NCI-H2196 treated with DMSO at 0.1 percent for 48 hours (cell line): ENCODE measurements around the gene ASB15.

ENCODE experiments used
- DNase-seq: peaks from one replicate; lab custom pipeline; 2025; ENCODE audit not compliant: unreplicated experiment; lab: John Stamatoyannopoulos, UW

ASB15 gene

GRCh38 chr7:123662293-123662692, 60.7 kb downstream of the ASB15 start:
- DNase-seq = no peak

DNA sequence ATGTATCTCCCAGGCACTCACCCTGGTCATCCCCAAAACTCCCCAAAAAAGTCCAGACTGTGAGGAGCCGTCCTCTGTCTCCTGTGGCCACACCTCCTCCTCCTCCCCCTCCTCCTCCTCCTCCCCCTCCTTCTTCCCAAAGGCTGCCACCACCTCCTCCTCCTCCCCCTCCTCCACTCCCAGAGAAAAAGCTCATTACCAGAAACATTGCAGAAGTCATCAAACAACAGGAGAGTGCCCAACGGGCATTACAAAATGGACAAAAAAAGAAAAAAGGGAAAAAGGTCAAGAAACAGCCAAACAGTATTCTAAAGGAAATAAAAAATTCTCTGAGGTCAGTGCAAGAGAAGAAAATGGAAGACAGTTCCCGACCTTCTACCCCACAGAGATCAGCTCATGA, 61.1 kb downstream of the ASB15 start:
- DNase-seq = no peak

GRCh38 chr7:123663200-123663599, 61.6 kb downstream of the ASB15 start:
- no peak for DNase-seq

GRCh38 chr7:123665157-123665556, 63.5 kb downstream of the ASB15 start:
- DNase-seq = no peak

DNA sequence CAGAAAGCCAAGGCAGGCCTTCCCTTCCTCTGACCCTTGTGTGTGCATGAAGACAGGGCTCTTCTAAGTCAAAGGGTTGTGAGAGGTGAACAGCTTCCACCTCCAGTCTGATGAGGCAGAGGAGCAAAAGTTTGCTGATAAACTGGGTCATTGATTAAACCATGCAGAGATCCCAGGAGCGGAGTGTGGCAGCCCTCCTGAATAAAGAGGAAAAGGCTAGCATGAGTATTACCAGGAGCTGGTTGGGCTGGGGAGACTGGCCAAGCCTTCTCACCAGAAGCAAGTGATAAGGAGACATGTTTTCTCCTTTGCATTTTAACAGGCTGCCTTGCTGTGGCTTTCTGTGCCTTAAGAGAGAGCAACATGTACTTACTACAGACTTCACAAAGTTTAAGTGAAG, 64.3 kb downstream of the ASB15 start:
- DNase-seq = no peak

GRCh38 chr7:123666492-123666891, 64.9 kb downstream of the ASB15 start:
- no peak for DNase-seq

- DNase-seq = no peak
These were observed 67.9 kb downstream of the ASB15 start for GRCh38 chr7:123669485-123669884.

DNA sequence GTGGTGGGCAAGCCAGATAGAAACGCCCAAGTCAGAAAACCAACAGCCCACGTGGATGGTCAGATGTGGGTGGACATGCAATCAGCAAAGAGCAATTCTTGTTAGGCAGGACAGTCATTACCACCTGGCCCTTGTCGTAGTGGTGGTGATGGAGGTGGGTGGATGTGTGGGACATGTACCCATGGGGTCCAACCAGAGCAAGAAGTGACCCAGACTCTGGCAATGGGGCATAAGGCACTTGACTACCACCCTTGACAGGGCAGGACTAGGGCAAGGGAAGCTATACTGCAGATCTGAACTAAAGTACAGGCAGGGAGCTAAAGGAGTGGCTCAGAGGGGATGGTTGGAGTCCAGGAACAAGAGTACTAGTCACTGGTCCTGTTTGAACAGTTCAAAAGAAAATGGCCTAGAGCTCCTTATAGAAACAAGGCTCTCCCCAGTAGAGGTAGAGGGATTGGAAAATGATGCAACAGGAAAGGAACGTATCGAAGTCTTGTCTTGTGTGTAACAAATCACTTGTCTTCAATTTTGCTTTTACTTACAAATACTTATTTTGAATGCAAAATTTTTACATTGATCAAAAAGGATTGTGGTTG, 71.6 kb downstream of the ASB15 start:
- DNase-seq = no peak

GRCh38 chr7:123673752-123674398, 72.3 kb downstream of the ASB15 start:
- DNase-seq = no peak

GRCh38 chr7:123674399-123675180, 73.0 kb downstream of the ASB15 start:
- no peak for DNase-seq

DNA sequence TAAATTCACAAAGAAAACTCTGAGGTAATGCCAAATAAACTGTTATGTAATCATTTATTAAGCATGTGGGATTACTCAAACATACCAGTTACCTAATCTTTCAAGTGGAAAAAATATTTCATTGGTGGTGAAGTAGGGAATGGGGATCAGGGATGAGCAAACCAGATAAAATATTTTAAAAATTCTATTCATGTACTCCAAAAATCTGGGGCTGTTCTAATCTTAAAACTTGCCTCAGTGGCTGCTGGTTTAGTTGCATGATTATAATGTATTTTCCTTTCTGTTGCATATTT, 73.5 kb downstream of the ASB15 start:
- DNase-seq = no peak

DNA sequence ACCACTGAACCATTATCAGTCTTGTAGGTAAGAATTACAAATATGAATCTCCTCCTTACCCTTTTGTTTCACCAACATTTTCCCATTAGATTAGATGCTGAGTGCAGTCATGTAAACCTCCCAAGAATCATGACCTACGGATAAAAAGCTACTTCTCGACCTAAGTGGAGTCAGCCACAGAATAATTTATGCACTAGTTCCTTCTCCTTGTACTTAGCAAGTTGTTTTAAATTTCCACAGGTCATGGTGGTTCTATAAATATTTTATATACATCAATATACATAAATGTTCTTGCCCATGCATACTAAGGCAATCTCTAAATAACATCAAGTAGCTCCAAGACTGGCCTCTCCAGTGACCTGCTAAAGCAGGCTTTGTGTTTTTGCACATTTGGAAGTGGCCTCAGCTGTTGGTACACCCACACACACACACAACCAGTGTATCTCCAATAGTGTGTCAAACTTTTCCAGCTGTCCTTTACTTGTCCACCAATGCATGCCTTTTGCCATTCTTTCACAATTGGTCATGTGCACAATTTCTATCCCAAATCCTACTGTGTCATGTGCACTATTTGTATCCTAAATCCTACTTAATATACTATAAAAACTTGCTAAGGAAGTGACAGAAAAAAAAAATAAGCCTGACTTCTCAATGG, 75.6 kb downstream of the ASB15 start:
- no peak for DNase-seq

DNA sequence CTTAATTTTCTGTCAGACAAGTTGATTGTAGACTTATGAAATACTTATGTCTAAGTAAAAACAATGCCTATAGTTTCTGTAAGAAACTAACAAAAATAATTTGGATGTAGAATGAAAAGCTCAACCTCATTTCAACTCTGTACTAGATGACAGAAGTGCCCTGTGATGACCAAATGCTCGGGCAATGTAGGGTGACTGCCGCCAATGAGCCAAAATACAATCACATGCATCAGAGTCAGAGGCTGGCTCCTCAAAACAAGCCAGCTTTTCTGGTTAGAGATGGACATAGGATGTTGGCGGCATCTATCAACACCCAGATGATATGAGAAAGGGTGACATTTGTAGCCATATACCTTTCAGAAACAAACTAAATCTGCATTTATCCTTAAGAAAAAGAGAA, 78.0 kb downstream of the ASB15 start:
- no peak for DNase-seq

GRCh38 chr7:123680580-123680979, 79.0 kb downstream of the ASB15 start:
- no peak for DNase-seq

- no peak for DNase-seq
These were observed 79.9 kb downstream of the ASB15 start for GRCh38 chr7:123681561-123681960.

DNA sequence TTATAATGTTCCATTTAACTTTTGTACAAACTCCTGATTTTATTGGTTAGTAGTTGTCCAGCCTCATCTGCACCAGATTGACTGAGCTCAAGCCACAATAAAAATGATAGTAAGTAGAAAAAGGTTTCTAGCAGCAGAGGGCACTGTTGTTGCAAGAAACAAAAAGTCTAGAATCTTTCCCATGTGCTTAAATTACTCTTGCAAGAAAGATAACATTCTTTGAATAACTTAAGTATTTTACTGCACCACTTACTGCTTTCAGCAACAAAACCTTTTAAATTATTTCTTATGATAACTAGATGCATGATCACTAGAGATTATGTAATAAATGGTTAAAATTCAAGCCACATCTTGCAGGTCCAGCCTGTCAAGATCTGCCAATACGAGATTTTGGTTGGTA, 81.1 kb downstream of the ASB15 start:
- no peak for DNase-seq

DNA sequence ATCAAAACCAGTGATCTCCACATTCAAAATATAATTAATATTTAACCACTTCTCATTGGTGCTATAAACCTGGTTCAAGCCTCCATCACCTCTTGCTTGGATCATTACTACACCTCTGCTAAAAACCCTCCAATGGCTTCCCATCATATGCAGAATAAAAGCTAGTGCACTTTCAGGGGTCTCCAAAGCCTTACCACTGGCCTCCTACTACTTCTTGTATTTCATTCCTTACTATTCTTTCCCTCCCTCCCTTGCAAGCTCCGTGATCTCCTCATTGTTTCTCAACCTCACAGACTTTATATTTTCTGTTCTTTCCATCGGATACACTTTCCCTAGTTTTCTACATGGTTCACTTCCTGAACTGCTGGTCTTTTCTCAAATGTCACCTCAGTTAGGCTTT, 85.5 kb downstream of the ASB15 start:
- no peak for DNase-seq

DNA sequence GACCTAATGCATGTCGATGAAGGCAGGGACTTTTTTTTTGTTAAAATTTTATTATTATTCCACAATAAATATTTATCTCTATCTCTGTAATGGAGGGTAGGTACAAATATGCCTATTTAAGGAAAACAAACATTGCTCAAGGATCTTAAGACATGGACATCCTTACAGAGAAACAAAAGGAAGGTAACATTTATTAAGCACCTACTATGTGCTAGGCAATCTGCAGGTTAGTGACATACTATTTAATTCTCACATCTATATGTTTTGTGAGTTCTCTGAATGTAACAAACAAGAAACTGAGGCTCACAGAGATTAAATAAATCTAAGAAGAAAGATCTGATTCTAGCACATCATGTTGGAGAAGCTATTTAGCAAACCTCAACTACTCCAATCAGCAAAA, 86.1 kb downstream of the ASB15 start:
- no peak for DNase-seq
